H1 (cell line): ENCODE results near the gene MAPKAPK2. TPM values are rescaled to one million over a fixed set of nuclear protein-coding genes. Genes with fewer than 3 reads are reported as not detected.

Experiments used
- ATF3 ChIP-seq: IDR thresholded peaks from 2 replicates; pipeline ENCODE4 v1.6.1; 2011; ENCODE audit warnings: low read depth, mild to moderate bottlenecking, low read length; ENCODE audit not compliant: insufficient read depth
- BCL11A ChIP-seq, 2 experiments: IDR thresholded peaks; one replicate each; pipeline ENCODE4 v1.6.1; 2011; ENCODE audit warnings: low read depth in 2 of 2, low read length in 2 of 2, mild to moderate bottlenecking in 2 of 2
- CHD7 ChIP-seq: fragments of 300-600 bp; sonication (generic); IDR thresholded peaks from 2 replicates; pipeline ENCODE4 v1.7.1; 2012; ENCODE audit warnings: low read length, moderate library complexity, mild to moderate bottlenecking, inconsistent platforms; ENCODE audit not compliant: insufficient replicate concordance
- RFX5 ChIP-seq: IDR thresholded peaks from 2 replicates; pipeline ENCODE4 v1.6.1; 2011; ENCODE audit warnings: low read depth, low read length, improper control_type of control experiment, borderline replicate concordance
- SAP30 ChIP-seq: fragments of 300-600 bp; sonication (generic); IDR thresholded peaks from 2 replicates; pipeline ENCODE4 v1.7.1; 2012; ENCODE audit warnings: low read length, moderate library complexity, mild to moderate bottlenecking, inconsistent platforms; ENCODE audit not compliant: insufficient read depth, insufficient replicate concordance
- SIX5 ChIP-seq: IDR thresholded peaks from 2 replicates; pipeline ENCODE4 v1.6.1; 2011; ENCODE audit warnings: mild to moderate bottlenecking, low read depth, low read length
- TCF12 ChIP-seq: IDR thresholded peaks from 2 replicates; pipeline ENCODE4 v1.6.1; 2011; ENCODE audit warnings: low read depth, mild to moderate bottlenecking, low read length
- polyA plus RNA-seq, 7 experiments: library from polyadenylated mRNA; depleted of rRNA in 3 of 7; stranded (reverse) in 5 of 7; unstranded in 2 of 7; fragments of >200 nt in 5 of 7; fragments of 200-250 nt in 2 of 7; gene quantifications; 1 replicate in 5 of 7; 2 replicates in 1 of 7; 4 replicates in 1 of 7; pipeline versions ENCODE4 v1.2.1 to v1.2.3, GENCODE V29; 2011 to 2013; ENCODE audit warnings: missing spikeins in 2 of 7, mixed read lengths in 2 of 7
- total RNA-seq: library from RNA; stranded (reverse); fragmentation: NEBNext Ultra II Directional; extraction: Animal tissue kit (Norgen Biotek cat#: 25700); gene quantifications from 2 replicates; pipeline ENCODE4 v1.2.1, GENCODE V29; 2021

MAPKAPK2 gene
- total and polyA plus RNA-seq, 2 of the 8 experiments (the other 6 are each of a cell fraction or from before 2014, with no cell fraction given), result 27.5 to 44.9 TPM

GRCh38 chr1:206674745-206675175, 9.9 kb upstream of the MAPKAPK2 start (continued):
- TF ChIP-seq CHD7, result no peak
- TF ChIP-seq SIX5, result no peak
- TF ChIP-seq TCF12, result no peak
- TF ChIP-seq ATF3, result no peak
- TF ChIP-seq BCL11A (IDR thresholded peaks at IDR 0.05; ENCODE audit: low read depth in 2 of 2, low read length in 2 of 2), result no peak
- no peak for TF ChIP-seq SAP30
- TF ChIP-seq RFX5, result no peak
- TF ChIP-seq, all 59 proteins: peak for 0
